ENCODE data around the gene INPP4B.

DNA sequence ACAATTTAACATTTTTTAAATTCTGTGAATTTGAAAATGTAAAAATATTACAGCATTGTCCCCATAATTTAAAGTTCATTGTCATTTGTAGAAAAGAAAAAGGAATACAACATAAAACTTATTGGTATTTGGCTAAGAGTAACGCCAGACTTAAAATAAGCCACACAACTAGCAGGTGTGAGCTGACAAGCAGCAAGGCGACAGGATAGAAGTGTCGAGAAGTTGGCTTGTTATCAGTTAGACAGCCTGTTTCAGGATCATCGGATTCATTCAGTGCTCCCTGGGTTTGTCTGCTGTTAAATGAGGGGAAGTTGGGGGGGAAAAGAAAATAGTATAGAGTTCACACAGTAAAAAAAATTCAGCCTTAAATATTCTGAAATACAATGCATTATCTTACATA lies 816.1 kb downstream of the INPP4B start:
- TF ChIP-seq, protein P1, sequence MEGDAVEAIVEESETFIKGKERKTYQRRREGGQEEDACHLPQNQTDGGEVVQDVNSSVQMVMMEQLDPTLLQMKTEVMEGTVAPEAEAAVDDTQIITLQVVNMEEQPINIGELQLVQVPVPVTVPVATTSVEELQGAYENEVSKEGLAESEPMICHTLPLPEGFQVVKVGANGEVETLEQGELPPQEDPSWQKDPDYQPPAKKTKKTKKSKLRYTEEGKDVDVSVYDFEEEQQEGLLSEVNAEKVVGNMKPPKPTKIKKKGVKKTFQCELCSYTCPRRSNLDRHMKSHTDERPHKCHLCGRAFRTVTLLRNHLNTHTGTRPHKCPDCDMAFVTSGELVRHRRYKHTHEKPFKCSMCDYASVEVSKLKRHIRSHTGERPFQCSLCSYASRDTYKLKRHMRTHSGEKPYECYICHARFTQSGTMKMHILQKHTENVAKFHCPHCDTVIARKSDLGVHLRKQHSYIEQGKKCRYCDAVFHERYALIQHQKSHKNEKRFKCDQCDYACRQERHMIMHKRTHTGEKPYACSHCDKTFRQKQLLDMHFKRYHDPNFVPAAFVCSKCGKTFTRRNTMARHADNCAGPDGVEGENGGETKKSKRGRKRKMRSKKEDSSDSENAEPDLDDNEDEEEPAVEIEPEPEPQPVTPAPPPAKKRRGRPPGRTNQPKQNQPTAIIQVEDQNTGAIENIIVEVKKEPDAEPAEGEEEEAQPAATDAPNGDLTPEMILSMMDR (IDR thresholded peaks at IDR 0.05) = no peak
- TF ChIP-seq EP300 (IDR thresholded peaks at IDR 0.05) = no peak
- no peak for TF ChIP-seq POLR2A (IDR thresholded peaks at IDR 0.05)
